CD4-positive, alpha-beta T cell (primary cell): ENCODE measurements around the gene SVBP. TPM values are rescaled to one million over a fixed set of nuclear protein-coding genes. Genes with fewer than 3 reads are reported as not detected.

ENCODE experiments used
- ATAC-seq: fragments of 200-7000 bp; cut with Tn5 transposase; one replicate; pipeline ENCODE4 v1.10.0; 2022; ENCODE audit warnings: mild to moderate bottlenecking; ENCODE audit not compliant: poor library complexity
- CTCF ChIA-PET: fragments of 350-600 bp; sonication (Branson Sonifier 250); formaldehyde crosslinking; loops from one replicate; lab custom pipeline; 2021; ENCODE audit warnings: antibody characterized with exemption, inconsistent platforms; lab: Charles Lee
- POLR2A ChIA-PET: fragments of 350-600 bp; sonication (Branson Sonifier 250); formaldehyde crosslinking; loops from one replicate; lab custom pipeline; 2021; ENCODE audit warnings: antibody characterized with exemption, inconsistent platforms; lab: Charles Lee
- DNase-seq, 14 experiments: peaks; one replicate each; pipeline ENCODE4 v3.0.0-alpha.2; 2013 to 2020; ENCODE audit warnings: mixed read lengths in 2 of 14
- H3K27ac ChIP-seq, 2 donors: one replicate each; pipeline versions ENCODE4 v1.5.1 to v1.7.0; 2013; ENCODE audit warnings: low read length in 2 of 2, low read depth in 1 of 2, mild to moderate bottlenecking in 1 of 2
- H3K27me3 ChIP-seq, 2 experiments: 1 replicate in 1 of 2; 2 replicates in 1 of 2; pipeline versions ENCODE4 v1.6.1 to v1.7.0; 2013; ENCODE audit warnings: low read length in 2 of 2, control low read depth in 1 of 2, mild to moderate bottlenecking in 1 of 2, moderate library complexity in 1 of 2; ENCODE audit not compliant: insufficient read depth in 2 of 2, control insufficient read depth in 1 of 2
- H3K36me3 ChIP-seq: one replicate; pipeline ENCODE4 v1.6.1; 2013; ENCODE audit warnings: low read length, control low read depth; ENCODE audit not compliant: insufficient read depth
- H3K4me1 ChIP-seq: one replicate; pipeline ENCODE4 v1.6.1; 2013; ENCODE audit warnings: low read length, control low read depth; ENCODE audit not compliant: insufficient read depth
- H3K4me3 ChIP-seq: one replicate; pipeline ENCODE4 v1.5.1; 2013; ENCODE audit warnings: mild to moderate bottlenecking, low read length, moderate library complexity
- H3K9me3 ChIP-seq, 2 experiments: 1 replicate in 1 of 2; 2 replicates in 1 of 2; pipeline versions ENCODE4 v1.6.1 to v1.7.0; 2013; ENCODE audit warnings: low read length in 2 of 2, mild to moderate bottlenecking in 2 of 2, control low read depth in 1 of 2, moderate library complexity in 1 of 2; ENCODE audit not compliant: control insufficient read depth in 1 of 2, insufficient read depth in 1 of 2
- H3K27ac Mint-ChIP-seq: one replicate; pipeline ENCODE4 v1.8.0; 2020; ENCODE audit warnings: mixed read lengths
- H3K27me3 Mint-ChIP-seq: one replicate; pipeline ENCODE4 v1.8.0; 2021; ENCODE audit warnings: mixed read lengths
- H3K36me3 Mint-ChIP-seq: one replicate; pipeline ENCODE4 v1.8.0; 2021; ENCODE audit warnings: low read depth, mixed read lengths
- H3K4me1 Mint-ChIP-seq: one replicate; pipeline ENCODE4 v1.8.0; 2021; ENCODE audit warnings: low read depth, mixed read lengths
- H3K4me3 Mint-ChIP-seq: one replicate; pipeline ENCODE4 v1.8.0; 2020; ENCODE audit warnings: mild to moderate bottlenecking, mixed read lengths
- H3K9me3 Mint-ChIP-seq: one replicate; pipeline ENCODE4 v1.8.0; 2020; ENCODE audit warnings: mixed read lengths
- intact Hi-C, 2 experiments: fragments of 100-400 bp; cut with DNase I in 1 of 2; cut with micrococcal nuclease in 1 of 2; formaldehyde crosslinking; loops; one replicate each; pipeline versions ENCODE4 v1.15.1 to v1.9.0; 2023 to 2025; cut with DNase I, micrococcal nuclease
- total RNA-seq, 174 experiments: library from RNA in 2 of 174; stranded (reverse) in 2 of 174; gene quantifications; one replicate each; pipeline ENCODE4 v1.2.3 and lab custom pipeline; 2021 to 2026
- TF ChIP-seq, protein P1 (sequence below): fragments of 200-600 bp; IDR thresholded peaks from one replicate; pipeline ENCODE4 v1.8.0; 2022; ENCODE audit warnings: antibody characterized with exemption, mild to moderate bottlenecking

The SVBP gene
- total RNA-seq, 2 experiments from 2014 or later = 19.2 to 21.3 TPM

DNA sequence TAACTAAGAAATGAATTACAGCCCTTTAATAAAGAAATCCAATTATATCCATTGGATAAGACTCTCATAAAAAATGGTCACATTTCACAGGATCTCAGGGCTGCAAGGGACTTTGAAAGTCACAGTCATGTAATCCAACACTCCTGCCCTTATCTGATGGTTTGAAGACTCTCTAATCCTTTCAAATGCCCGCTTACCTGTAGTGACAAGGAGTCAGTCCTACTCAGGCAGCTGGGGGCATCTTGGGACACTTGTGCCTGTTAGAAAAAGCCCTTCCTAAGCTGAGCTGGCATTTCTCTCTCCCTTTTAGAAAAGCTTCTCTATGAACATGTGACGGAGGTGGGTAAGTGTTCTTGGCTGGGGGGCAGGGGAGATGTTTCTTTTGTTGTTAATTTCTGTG is 18.2 kb upstream of the SVBP start:
- DNase-seq (no peak), ATAC-seq (no peak)
- Mint-ChIP-seq H3K36me3 (peaks cover 2% of the 10 kb centered on the region), H3K27me3 (no peaks in the 10 kb centered on the region), H3K9me3 (no peaks in the 10 kb centered on the region), H3K4me1 (no peaks in the 10 kb centered on the region), H3K27ac (no peak overlapping the region), H3K4me3 (no peak overlapping the region)
- Histone ChIP-seq H3K9me3 (no peaks in the 10 kb centered on the region), H3K4me3 (no peak overlapping the region), H3K27ac (no peak overlapping the region), H3K4me1 (no peaks in the 10 kb centered on the region), H3K27me3 (no peaks in the 10 kb centered on the region), H3K36me3 (peaks cover 3% of the 10 kb centered on the region)
- POLR2A ChIA-PET = interaction anchor here (1.2 kb wide), 1 partner anchor 18 kb away, joined by 4 read pairs; the partner anchor contains the start of genes ERMAP and SVBP
- TF ChIP-seq, protein P1, sequence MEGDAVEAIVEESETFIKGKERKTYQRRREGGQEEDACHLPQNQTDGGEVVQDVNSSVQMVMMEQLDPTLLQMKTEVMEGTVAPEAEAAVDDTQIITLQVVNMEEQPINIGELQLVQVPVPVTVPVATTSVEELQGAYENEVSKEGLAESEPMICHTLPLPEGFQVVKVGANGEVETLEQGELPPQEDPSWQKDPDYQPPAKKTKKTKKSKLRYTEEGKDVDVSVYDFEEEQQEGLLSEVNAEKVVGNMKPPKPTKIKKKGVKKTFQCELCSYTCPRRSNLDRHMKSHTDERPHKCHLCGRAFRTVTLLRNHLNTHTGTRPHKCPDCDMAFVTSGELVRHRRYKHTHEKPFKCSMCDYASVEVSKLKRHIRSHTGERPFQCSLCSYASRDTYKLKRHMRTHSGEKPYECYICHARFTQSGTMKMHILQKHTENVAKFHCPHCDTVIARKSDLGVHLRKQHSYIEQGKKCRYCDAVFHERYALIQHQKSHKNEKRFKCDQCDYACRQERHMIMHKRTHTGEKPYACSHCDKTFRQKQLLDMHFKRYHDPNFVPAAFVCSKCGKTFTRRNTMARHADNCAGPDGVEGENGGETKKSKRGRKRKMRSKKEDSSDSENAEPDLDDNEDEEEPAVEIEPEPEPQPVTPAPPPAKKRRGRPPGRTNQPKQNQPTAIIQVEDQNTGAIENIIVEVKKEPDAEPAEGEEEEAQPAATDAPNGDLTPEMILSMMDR = no peak
- intact Hi-C loops = no loop called here
- CTCF ChIA-PET = no interaction called here

DNA sequence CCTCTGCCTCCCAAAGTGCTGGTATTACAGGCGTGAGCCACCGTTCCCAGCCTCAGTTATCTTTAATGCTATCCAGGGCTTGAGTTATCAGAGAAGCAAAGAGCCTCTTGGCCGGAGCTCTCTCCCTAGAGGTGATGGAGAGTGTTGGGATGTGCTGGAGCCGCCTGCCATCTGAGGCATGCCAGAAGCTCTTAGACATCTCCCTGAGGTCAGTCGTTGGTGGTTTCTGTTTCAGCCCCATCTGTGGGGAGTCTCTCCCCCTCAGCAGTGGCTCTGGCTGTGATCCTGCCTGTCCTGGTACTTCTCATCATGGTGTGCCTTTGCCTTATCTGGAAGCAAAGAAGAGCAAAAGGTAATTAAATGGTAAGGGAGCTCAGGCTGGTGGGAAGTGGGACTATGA is 17.6 kb upstream of the SVBP start:
- ChIA-PET CTCF (no interaction called here), POLR2A (interaction anchor here (1.2 kb wide), 1 partner anchor 17 kb away, joined by 4 read pairs; the partner anchor contains the start of genes ERMAP and SVBP)
- H3K27ac ChIP-seq = no peak overlapping the region
- H3K36me3 Mint-ChIP-seq = peaks cover 8% of the 10 kb centered on the region
- intact Hi-C loops = no loop called here
- TF ChIP-seq, protein P1 = no peak
- DNase-seq (no peak), ATAC-seq (no peak)
- H3K27me3 ChIP-seq = no peaks in the 10 kb centered on the region
- no peaks in the 10 kb centered on the region for H3K9me3 Mint-ChIP-seq
- H3K27ac Mint-ChIP-seq = no peak overlapping the region
- no peaks in the 10 kb centered on the region for H3K27me3 Mint-ChIP-seq
- H3K9me3 ChIP-seq = no peaks in the 10 kb centered on the region
- H3K4me1 ChIP-seq = no peaks in the 10 kb centered on the region
- no peak overlapping the region for H3K4me3 ChIP-seq
- H3K4me3 Mint-ChIP-seq = no peak overlapping the region
- peaks cover 3% of the 10 kb centered on the region for H3K36me3 ChIP-seq
- H3K4me1 Mint-ChIP-seq = no peaks in the 10 kb centered on the region

DNA sequence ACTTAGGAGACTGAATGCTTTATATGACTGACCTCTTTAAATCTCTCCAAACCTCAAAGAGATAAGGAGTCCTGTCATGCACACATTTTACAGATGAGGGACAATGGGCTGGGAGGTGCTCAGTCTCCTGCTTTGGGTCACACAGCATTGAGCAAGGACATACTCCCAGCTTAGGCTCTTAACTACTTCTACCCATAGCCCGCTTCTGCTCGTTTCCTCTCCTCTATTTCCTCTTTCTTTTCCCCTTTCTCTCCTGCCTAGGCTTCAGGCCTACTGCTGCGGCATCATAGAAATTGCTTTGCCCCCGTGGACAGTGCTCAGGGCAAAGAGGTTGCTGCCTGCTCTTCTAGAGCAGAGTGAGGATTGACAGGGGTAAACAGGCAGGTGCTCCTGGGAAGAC is 16.8 kb upstream of the SVBP start:
- ChIA-PET POLR2A (no interaction called here), CTCF (no interaction called here)
- intact Hi-C loops = no loop called here
- Histone ChIP-seq H3K4me1 (no peaks in the 10 kb centered on the region), H3K4me3 (no peak overlapping the region), H3K27me3 (no peaks in the 10 kb centered on the region), H3K27ac (no peak overlapping the region), H3K9me3 (no peaks in the 10 kb centered on the region), H3K36me3 (peaks cover 3% of the 10 kb centered on the region)
- ATAC-seq = no peak
- no peaks in the 10 kb centered on the region for H3K9me3 Mint-ChIP-seq
- TF ChIP-seq, protein P1 = no peak
- H3K27me3 Mint-ChIP-seq = no peaks in the 10 kb centered on the region
- no peak overlapping the region for H3K27ac Mint-ChIP-seq
- H3K4me1 Mint-ChIP-seq = no peaks in the 10 kb centered on the region
- no peak overlapping the region for H3K4me3 Mint-ChIP-seq
- H3K36me3 Mint-ChIP-seq = peaks cover 8% of the 10 kb centered on the region
- no peak for DNase-seq
